Stomach smooth muscle (tissue), 2 donors: ENCODE data around the gene VOPP1.

Experiments used
- H3K27ac ChIP-seq: one replicate; pipeline ENCODE4 v1.7.0; 2013; ENCODE audit warnings: mild to moderate bottlenecking, low read length, inconsistent platforms
- H3K27me3 ChIP-seq, 2 donors: one replicate each; pipeline ENCODE4 v1.7.0; 2013; ENCODE audit warnings: low read length in 2 of 2; ENCODE audit not compliant: insufficient read depth in 2 of 2, control insufficient read depth in 1 of 2
- H3K36me3 ChIP-seq, 2 donors: one replicate each; pipeline ENCODE4 v1.7.0; 2013; ENCODE audit warnings: low read length in 2 of 2; ENCODE audit not compliant: control insufficient read depth in 2 of 2, insufficient read depth in 2 of 2
- H3K4me1 ChIP-seq: one replicate; pipeline ENCODE4 v1.7.0; 2013; ENCODE audit warnings: low read length; ENCODE audit not compliant: control insufficient read depth, insufficient read depth
- H3K4me3 ChIP-seq, 2 donors: one replicate each; pipeline ENCODE4 v1.7.0; 2013; ENCODE audit warnings: low read length in 2 of 2
- H3K9ac ChIP-seq, 2 donors: one replicate each; pipeline ENCODE4 v1.7.0; 2013; ENCODE audit warnings: low read length in 2 of 2, mild to moderate bottlenecking in 1 of 2
- H3K9me3 ChIP-seq, 2 donors: one replicate each; pipeline ENCODE4 v1.7.0; 2013; ENCODE audit warnings: low read length in 2 of 2; ENCODE audit not compliant: control insufficient read depth in 2 of 2
- donor health status: healthy.
- donor health status: Pancreatic carcinoma.

The VOPP1 gene

GRCh38 chr7:55539380-55539779 is 32.9 kb downstream of the VOPP1 start:
- no peaks in the 10 kb centered on the region for H3K9me3 ChIP-seq
- no peak overlapping the region for H3K4me3 ChIP-seq
- no peak overlapping the region for H3K9ac ChIP-seq
- no peak overlapping the region for H3K27ac ChIP-seq
- H3K27me3 ChIP-seq = no peaks in the 10 kb centered on the region
- peaks cover 7% of the 10 kb centered on the region for H3K4me1 ChIP-seq
- H3K36me3 ChIP-seq = no peaks in the 10 kb centered on the region

DNA sequence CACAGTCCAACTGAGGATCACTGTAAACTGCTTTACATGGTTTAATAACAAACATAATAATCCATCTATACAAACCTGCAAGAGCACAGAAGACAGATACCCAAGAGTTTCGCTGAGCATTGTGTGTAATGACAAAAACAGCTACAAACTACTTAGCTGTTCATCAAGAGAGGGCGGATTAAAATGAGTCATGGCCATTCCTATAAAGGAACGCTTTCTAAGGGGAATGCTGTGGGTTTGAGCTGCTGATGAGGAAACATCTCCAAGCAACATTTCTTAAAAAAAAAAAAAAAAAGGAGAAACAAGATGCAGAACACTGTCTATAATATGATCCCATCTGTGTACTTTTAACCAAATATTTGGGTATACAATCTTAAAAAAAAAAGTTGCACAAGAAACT is 33.8 kb downstream of the VOPP1 start:
- H3K27me3 ChIP-seq = no peaks in the 10 kb centered on the region
- H3K36me3 ChIP-seq = no peaks in the 10 kb centered on the region
- no peak overlapping the region for H3K4me3 ChIP-seq
- peaks cover 8% of the 10 kb centered on the region for H3K4me1 ChIP-seq
- no peak overlapping the region for H3K27ac ChIP-seq
- no peaks in the 10 kb centered on the region for H3K9me3 ChIP-seq
- H3K9ac ChIP-seq = no peak overlapping the region

GRCh38 chr7:55537458-55537990 is 34.8 kb downstream of the VOPP1 start:
- peaks cover 13% of the 10 kb centered on the region for H3K4me1 ChIP-seq

DNA sequence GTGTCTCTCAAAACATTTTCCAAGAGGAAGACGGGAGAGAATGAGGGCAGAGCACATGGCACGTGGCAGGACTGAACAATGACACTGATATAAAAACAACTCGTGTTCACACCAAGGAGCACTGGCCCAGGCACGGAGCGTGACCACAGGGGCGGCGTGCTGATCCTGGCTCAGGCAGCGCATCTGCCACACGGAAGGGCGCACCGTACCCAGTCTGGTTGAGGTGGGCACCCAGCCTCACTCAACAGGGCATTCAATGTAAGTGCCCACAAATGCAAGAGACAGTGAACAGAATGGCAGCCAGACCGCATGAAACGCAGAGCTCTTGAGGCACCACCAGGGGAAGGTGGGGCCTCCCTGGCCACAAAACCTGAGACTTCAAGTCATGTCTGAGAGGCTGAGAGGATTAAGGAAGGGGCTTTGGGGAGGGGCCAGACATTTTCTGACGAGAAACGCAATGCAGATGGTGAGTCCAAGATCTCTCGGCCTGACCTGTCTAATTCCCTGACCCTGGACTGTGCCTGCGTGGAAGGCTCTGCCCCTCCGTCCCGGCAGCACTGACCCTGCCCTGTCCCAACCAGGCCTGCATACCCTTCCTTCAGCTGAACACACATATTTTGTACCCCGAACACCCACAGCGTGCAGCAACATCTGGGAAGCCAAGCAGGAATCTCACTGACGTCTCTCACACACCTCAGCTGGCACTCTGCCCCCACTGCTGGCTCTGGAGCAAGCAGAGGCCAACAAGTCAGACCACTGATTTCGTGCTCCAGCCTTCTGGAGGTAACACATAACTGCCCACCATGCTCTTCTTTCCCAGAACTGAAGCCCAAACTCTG is 35.5 kb downstream of the VOPP1 start:
- no peak overlapping the region for H3K9ac ChIP-seq
- peaks cover 13% of the 10 kb centered on the region for H3K4me1 ChIP-seq

More at GRCh38 chr7:55537458-55537990, 34.8 kb downstream of the VOPP1 start:
- H3K4me3 ChIP-seq = no peak overlapping the region
- H3K27ac ChIP-seq = no peak overlapping the region
- H3K9me3 ChIP-seq = no peaks in the 10 kb centered on the region
- no peaks in the 10 kb centered on the region for H3K27me3 ChIP-seq
- no peak overlapping the region for H3K9ac ChIP-seq
- H3K36me3 ChIP-seq = no peaks in the 10 kb centered on the region

DNA sequence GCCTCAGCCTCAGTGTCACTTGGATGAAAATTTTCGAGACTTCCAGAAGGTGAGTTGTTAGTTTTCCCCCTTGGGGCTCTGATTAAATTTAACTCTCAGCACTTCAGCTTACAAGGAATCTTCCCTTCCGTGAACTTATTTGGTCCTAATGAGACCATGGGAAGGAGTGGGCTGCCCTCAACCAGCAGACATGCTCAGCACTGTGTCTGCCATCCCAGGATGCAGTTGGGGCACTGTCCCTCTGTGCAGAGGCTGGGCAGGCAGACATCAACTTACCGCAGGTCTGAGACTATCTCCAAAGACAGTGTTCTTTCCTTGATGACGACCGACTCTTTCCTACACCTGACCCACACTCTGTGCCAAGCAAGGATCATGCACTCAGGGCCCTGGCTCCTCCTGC is 36.7 kb downstream of the VOPP1 start:
- Histone ChIP-seq H3K9ac (no peak overlapping the region), H3K27ac (no peak overlapping the region), H3K36me3 (no peaks in the 10 kb centered on the region), H3K4me3 (no peak overlapping the region), H3K4me1 (peaks cover 13% of the 10 kb centered on the region), H3K9me3 (no peaks in the 10 kb centered on the region), H3K27me3 (no peaks in the 10 kb centered on the region)

More for the DNA sequence above, 35.5 kb downstream of the VOPP1 start:
- Histone ChIP-seq H3K36me3 (no peaks in the 10 kb centered on the region), H3K9me3 (no peaks in the 10 kb centered on the region), H3K4me3 (no peak overlapping the region), H3K27ac (no peak overlapping the region), H3K27me3 (no peaks in the 10 kb centered on the region)

GRCh38 chr7:55534916-55535590 is 37.2 kb downstream of the VOPP1 start:
- H3K4me3 ChIP-seq = no peak overlapping the region
- H3K9ac ChIP-seq = no peak overlapping the region
- peaks cover 13% of the 10 kb centered on the region for H3K4me1 ChIP-seq

GRCh38 chr7:55534262-55534915 is 37.9 kb downstream of the VOPP1 start:
- Histone ChIP-seq H3K4me1 (peaks cover 13% of the 10 kb centered on the region), H3K9ac (no peak overlapping the region), H3K27ac (no peak overlapping the region), H3K4me3 (no peak overlapping the region), H3K9me3 (no peaks in the 10 kb centered on the region), H3K27me3 (no peaks in the 10 kb centered on the region), H3K36me3 (no peaks in the 10 kb centered on the region)

More at GRCh38 chr7:55534916-55535590, 37.2 kb downstream of the VOPP1 start:
- no peak overlapping the region for H3K27ac ChIP-seq
- H3K9me3 ChIP-seq = no peaks in the 10 kb centered on the region
- H3K27me3 ChIP-seq = no peaks in the 10 kb centered on the region
- H3K36me3 ChIP-seq = no peaks in the 10 kb centered on the region

GRCh38 chr7:55533729-55534080 is 38.6 kb downstream of the VOPP1 start:
- H3K9me3 ChIP-seq = no peaks in the 10 kb centered on the region
- no peaks in the 10 kb centered on the region for H3K36me3 ChIP-seq
- no peak overlapping the region for H3K4me3 ChIP-seq
- no peak overlapping the region for H3K9ac ChIP-seq
- no peak overlapping the region for H3K27ac ChIP-seq
- H3K4me1 ChIP-seq = peaks cover 13% of the 10 kb centered on the region
- H3K27me3 ChIP-seq = no peaks in the 10 kb centered on the region

DNA sequence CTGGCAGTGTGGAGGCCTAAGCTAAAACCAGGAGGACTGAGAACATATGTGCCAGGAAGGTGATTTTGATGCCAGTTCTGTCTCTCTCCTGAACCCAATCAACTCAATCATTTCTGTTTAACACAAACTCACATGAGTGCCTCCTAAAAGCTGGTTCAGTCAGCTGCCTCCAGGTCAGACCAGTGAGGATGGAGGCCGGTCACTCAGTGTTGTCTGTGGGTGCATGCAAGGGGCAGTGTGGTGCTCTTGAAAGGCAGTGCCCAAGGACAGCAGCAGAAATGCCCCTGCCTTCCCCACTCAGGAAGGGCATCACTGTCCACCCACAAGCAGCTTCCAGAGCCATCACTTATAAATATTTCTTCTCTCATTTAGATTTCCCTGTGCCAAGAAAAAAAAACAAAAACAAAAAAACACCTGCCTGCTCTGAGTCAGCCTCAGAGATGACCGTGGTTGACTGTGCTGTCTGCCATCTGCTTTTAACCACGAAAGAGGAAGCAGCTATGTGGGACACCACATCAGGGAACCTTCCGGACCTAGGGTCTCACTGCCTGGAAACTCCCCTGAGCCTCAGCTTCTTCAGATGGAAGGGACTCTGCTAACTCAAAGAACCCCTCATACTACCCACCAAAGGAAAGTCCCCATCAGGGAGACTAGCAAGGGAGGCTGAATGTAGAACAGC is 39.1 kb downstream of the VOPP1 start:
- Histone ChIP-seq H3K4me3 (no peak overlapping the region), H3K27ac (no peak overlapping the region), H3K4me1 (peaks cover 13% of the 10 kb centered on the region), H3K36me3 (no peaks in the 10 kb centered on the region), H3K9ac (no peak overlapping the region), H3K27me3 (no peaks in the 10 kb centered on the region), H3K9me3 (no peaks in the 10 kb centered on the region)

- Histone ChIP-seq H3K9me3 (no peaks in the 10 kb centered on the region), H3K36me3 (no peaks in the 10 kb centered on the region), H3K27me3 (no peaks in the 10 kb centered on the region), H3K4me1 (peaks cover 13% of the 10 kb centered on the region), H3K4me3 (no peak overlapping the region), H3K9ac (no peak overlapping the region), H3K27ac (no peak overlapping the region)
These were observed 40.0 kb downstream of the VOPP1 start for GRCh38 chr7:55532150-55532917.
